Measurements from ENCODE around the gene LMNA. TPM values are rescaled to one million over a fixed set of nuclear protein-coding genes. Genes with fewer than 3 reads are reported as not detected.
"Not testable (repeated sequence)": the region's sequence is repeated elsewhere in the genome, so short reads cannot be mapped to it uniquely, and the experiment has no call there.

The LMNA gene
- total RNA-seq, 1 donor from 2014 or later: 235 TPM

DNA sequence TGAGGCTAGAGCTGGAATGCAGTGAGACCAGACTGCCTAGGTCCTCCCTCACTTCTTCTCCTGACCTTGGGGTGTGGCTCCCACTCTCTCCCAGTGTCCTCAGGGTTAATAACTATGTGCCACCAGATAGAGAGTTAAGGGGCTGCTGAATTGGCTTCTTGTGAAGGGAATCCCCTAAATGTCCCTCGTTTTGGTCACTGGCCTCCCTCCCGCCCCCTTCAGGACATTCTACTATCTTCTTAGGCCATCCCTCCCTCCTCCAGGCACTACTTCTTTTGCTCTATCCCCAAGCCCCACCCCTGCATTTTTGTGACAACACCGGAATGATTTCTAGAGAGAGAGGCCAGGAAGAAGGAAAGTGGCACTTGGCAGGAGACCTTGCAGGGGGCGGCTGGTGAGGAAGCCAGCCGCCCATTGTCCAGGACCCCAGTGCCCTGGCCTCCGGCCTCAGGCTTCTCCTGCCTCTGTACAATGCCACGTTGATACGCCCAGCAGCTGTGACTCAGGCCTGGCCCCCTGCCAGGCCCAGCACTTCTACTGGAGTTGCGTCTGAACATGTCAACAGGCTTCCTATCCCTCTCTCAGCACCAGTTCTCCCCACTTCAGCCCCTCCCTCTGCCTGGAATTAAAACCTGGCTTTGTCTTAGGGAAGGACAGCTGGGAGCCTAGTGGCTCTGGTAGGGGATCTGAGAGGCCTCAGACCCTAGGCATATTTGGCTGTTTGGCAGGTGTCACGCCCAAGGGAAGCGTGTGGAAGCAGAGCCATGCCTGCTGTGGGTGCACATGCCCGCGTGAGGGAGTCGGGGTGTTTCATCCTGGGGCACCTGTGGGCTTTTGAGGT is 9.1 kb downstream of the LMNA start:
- peak overlapping the region; percentile 39 for H3K4me3 ChIP-seq
- no peaks in the 10 kb centered on the region for H3K36me3 ChIP-seq
- H3K9me3 ChIP-seq: no peaks in the 10 kb centered on the region
- peak overlapping the region; percentile 95 for H3K27ac ChIP-seq
- ATAC-seq (peak; percentile 76), DNase-seq (peak; percentile 97)
- peaks cover 99% of the 10 kb centered on the region for H3K4me1 ChIP-seq
- intact Hi-C loops (cut with DNase I): no loop called here
- TF ChIP-seq, protein P1, sequence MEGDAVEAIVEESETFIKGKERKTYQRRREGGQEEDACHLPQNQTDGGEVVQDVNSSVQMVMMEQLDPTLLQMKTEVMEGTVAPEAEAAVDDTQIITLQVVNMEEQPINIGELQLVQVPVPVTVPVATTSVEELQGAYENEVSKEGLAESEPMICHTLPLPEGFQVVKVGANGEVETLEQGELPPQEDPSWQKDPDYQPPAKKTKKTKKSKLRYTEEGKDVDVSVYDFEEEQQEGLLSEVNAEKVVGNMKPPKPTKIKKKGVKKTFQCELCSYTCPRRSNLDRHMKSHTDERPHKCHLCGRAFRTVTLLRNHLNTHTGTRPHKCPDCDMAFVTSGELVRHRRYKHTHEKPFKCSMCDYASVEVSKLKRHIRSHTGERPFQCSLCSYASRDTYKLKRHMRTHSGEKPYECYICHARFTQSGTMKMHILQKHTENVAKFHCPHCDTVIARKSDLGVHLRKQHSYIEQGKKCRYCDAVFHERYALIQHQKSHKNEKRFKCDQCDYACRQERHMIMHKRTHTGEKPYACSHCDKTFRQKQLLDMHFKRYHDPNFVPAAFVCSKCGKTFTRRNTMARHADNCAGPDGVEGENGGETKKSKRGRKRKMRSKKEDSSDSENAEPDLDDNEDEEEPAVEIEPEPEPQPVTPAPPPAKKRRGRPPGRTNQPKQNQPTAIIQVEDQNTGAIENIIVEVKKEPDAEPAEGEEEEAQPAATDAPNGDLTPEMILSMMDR (IDR thresholded peaks at IDR 0.05): peak; percentile 16
- H3K27me3 ChIP-seq: no peaks in the 10 kb centered on the region

DNA sequence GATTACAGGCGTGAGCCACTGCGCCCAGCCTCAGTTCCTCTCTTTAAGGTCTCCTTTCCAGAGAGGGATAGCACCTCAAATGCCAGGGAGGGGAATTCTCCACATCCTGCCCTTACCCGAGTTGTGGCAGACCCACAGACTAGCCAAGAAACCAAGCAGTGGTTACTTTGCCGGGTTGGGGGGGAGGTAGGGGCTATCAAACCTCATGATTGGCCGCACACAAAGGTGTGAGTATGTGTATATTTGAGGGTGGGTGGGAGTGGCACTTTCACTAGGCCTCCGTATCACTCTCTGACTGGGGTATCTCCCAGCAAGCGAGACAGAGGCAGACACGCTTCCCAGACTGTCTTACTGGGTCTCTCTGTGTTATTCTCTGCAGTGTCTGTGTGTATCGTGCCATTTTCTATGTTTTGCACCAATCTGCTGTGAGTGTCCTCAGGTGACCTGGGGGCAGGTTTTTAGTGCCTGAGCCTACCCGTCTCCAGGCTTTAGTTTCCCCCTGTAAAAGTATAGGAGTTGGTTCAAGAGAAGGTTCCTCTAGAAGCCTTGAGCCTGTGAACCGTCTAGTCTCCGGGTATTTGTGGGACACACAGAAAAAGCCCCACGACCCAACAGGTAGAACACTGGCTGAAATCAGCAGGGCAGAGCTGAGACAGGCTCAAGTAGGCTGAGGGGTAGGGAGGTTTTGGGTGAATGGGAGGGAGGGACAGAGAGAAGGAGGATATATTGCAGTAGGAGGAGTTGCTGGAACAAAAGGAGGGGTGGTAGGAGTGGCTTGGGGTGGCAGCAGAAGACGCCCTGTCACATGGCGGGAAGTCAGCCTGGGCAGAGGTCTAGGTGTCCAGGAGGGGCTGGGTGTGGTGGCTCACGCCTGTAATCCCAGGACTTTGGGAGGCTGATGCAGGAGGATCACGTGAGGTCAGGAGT is 10.3 kb downstream of the LMNA start:
- peak; percentile 80 for DNase-seq
- Histone ChIP-seq H3K4me3 (no peak overlapping the region), H3K4me1 (peaks cover 99% of the 10 kb centered on the region), H3K36me3 (no peaks in the 10 kb centered on the region), H3K27me3 (no peaks in the 10 kb centered on the region), H3K27ac (peak overlapping the region; percentile 95), H3K9me3 (no peaks in the 10 kb centered on the region)
- peak; percentile 55 for ATAC-seq
- intact Hi-C loops (cut with DNase I): no loop called here
- TF ChIP-seq, protein P1 (IDR thresholded peaks at IDR 0.05): no peak

DNA sequence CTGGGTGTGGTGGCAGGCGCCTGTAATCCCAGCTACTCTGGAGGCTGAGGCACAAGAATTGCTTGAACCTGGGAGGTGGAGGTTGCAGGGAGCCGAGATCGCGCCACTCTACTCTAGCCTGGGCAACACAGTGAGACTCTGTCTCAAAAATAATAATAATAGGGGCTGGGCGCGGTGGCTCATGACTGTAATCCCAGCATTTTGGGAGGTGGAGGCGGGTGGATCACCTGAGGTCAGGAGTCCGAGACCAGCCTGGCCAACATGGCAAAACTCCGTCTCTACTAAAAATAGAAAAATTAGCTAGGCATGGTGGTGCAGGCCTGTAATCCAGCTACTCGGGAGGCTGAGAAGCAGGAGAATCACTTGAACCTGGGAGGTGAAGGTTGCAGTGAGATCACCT is 11.0 kb downstream of the LMNA start:
- peaks cover 99% of the 10 kb centered on the region for H3K4me1 ChIP-seq
- intact Hi-C loops (cut with DNase I); H3K9me3 ChIP-seq; H3K4me3 ChIP-seq; ATAC-seq; DNase-seq; H3K27me3 ChIP-seq; H3K36me3 ChIP-seq: not testable (repeated sequence)
- peak overlapping the region; percentile 95 for H3K27ac ChIP-seq

DNA sequence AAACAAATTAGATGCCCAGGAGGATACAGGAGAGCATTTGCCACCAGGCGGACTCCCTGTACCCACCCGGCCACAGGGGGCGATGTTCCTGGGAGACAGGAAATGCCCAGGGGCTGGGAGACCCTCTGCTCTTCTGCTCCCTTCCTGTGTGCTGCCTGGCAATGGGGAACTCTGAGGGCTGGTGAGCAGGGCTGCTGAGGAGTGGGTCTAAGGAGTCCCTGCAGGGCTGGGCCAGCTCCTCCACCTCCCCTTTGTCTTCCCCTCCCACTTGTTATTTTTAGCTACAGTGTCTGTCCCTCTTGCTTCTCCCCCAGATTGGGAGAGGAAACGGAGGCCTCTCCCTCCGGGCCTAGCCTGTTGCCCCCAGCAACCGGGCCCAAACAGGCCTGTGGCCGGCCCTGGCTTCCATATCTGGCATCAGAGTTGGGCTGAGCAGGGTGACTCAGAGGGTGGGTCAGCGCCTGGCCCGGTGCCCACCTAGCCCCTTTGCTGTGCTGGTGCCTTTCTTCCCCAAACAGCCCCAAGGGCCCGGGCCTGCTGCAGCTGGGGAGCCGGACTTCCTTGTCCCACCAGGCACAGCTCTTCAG is 11.6 kb downstream of the LMNA start:
- Histone ChIP-seq H3K36me3 (peaks cover 8% of the 10 kb centered on the region), H3K27ac (peak overlapping the region; percentile 95), H3K4me3 (no peak overlapping the region), H3K27me3 (no peaks in the 10 kb centered on the region), H3K9me3 (no peaks in the 10 kb centered on the region), H3K4me1 (peaks cover 99% of the 10 kb centered on the region)
- TF ChIP-seq, protein P1 (IDR thresholded peaks at IDR 0.05): peak; percentile 47
- intact Hi-C loops (cut with DNase I): no loop called here
- ATAC-seq (peak; percentile 62), DNase-seq (peak; percentile 92)

DNA sequence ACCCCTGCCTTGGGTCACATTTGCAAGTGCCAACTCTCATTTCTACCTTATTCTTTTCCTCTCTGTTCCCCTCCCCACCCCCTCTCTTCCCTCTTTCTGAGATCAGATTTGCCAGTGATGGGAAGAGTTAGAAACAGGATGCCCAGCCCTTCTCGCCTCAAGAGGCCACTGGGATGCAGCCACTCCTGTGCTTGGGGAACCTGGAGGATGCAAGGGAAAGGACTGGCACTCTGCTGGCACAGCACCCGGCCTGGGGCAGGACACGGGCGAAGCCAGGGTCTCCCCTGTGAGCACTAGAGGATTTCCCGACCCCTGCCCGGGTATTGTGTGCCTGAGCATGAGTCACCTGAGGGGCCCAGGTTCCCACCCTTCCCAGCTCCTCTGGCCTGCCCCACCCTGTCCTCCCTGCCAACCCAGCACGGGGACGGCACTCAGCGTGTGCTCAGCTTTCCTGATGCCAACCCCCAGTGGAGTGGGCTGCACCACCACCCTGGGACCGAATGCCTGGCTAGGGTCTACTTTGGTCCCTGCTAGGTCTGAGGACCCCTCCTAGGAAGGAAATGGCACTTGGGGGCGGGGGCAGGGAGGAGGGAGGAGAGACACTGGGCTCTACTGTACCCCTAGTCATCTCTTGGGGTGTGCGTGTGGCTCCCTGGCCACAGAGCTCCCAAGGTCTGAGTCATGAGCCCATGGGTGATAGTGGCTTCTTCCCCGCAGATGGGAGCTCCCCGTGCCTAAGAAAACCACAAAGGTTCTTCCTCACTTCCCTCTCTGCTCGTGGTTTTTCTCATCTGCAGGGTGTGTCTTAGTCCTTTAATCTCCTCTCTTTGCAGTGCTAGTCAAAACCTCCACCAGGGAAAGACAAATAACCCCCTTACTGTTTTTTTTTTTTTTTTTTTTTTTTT is 12.4 kb downstream of the LMNA start:
- Histone ChIP-seq H3K27ac (peak overlapping the region; percentile 95), H3K4me3 (no peak overlapping the region), H3K9me3 (no peaks in the 10 kb centered on the region), H3K4me1 (peaks cover 92% of the 10 kb centered on the region), H3K36me3 (peaks cover 16% of the 10 kb centered on the region), H3K27me3 (no peaks in the 10 kb centered on the region)
- TF ChIP-seq, protein P1 (IDR thresholded peaks at IDR 0.05): no peak
- ATAC-seq: peak; percentile 31
- intact Hi-C loops (cut with DNase I): no loop called here
- no peak for DNase-seq
